HT-29 (cell line): ENCODE measurements around the gene SNAPC1. TPM values are rescaled to one million over a fixed set of nuclear protein-coding genes. Genes with fewer than 3 reads are reported as not detected.
"Not testable (repeated sequence)": the region's sequence is repeated elsewhere in the genome, so short reads cannot be mapped to it uniquely, and the experiment has no call there.

Experiments used
- DNase-seq: peaks from one replicate; pipeline ENCODE4 v3.0.0-alpha.2; 2015; ENCODE audit warnings: low spot score
- total RNA-seq: library from RNA; depleted of rRNA; stranded (reverse); fragments of >200 nt; shearing (Covaris generic); gene quantifications from 2 replicates; pipeline ENCODE4 v1.2.3, GENCODE V29; 2014; rRNA removed

SNAPC1 gene
- 0.74 and 1.5 TPM in 2 replicates for total RNA-seq

- peak; percentile 95 for DNase-seq
These were observed at the start of gene SNAPC1 for GRCh38 chr14:61761959-61762786. Gene SNAPC1, plus strand, starts transcription at chr14:61762420. Its CDS starts 41 bp downstream, at chr14:61762461.

GRCh38 chr14:61713724-61714437 is 48.3 kb upstream of the SNAPC1 start:
- no peak for DNase-seq

- DNase-seq: no peak
These were observed 45.3 kb upstream of the SNAPC1 start for GRCh38 chr14:61716956-61717355.

- DNase-seq: no peak
These were observed 44.2 kb upstream of the SNAPC1 start for GRCh38 chr14:61718039-61718438.

- no peak for DNase-seq
These were observed 42.6 kb upstream of the SNAPC1 start for GRCh38 chr14:61719344-61720293.

GRCh38 chr14:61720294-61720661 is 41.9 kb upstream of the SNAPC1 start:
- DNase-seq: no peak

- DNase-seq: no peak
These were observed 41.5 kb upstream of the SNAPC1 start for GRCh38 chr14:61720741-61721140.

GRCh38 chr14:61724133-61724532 is 38.1 kb upstream of the SNAPC1 start:
- no peak for DNase-seq

GRCh38 chr14:61726778-61727658 is 35.2 kb upstream of the SNAPC1 start:
- no peak for DNase-seq

GRCh38 chr14:61730756-61731373 is 31.4 kb upstream of the SNAPC1 start:
- peak; percentile 13 for DNase-seq

- no peak for DNase-seq
These were observed 28.2 kb upstream of the SNAPC1 start for GRCh38 chr14:61733972-61734371.

- no peak for DNase-seq
These were observed 25.5 kb upstream of the SNAPC1 start for GRCh38 chr14:61736751-61737150.

GRCh38 chr14:61737915-61738314 is 24.3 kb upstream of the SNAPC1 start:
- no peak for DNase-seq

GRCh38 chr14:61739133-61739532 is 23.1 kb upstream of the SNAPC1 start:
- DNase-seq: no peak

- DNase-seq: no peak
These were observed 19.8 kb upstream of the SNAPC1 start for GRCh38 chr14:61742371-61742770.

GRCh38 chr14:61744238-61744637 is 18.0 kb upstream of the SNAPC1 start:
- DNase-seq: no peak

GRCh38 chr14:61746346-61746745 is 15.9 kb upstream of the SNAPC1 start:
- not testable (repeated sequence) for DNase-seq

- no peak for DNase-seq
These were observed 15.3 kb upstream of the SNAPC1 start for GRCh38 chr14:61746881-61747280.

- no peak for DNase-seq
These were observed 14.9 kb upstream of the SNAPC1 start for GRCh38 chr14:61747342-61747741.

GRCh38 chr14:61749264-61749663 is 13.0 kb upstream of the SNAPC1 start:
- no peak for DNase-seq
